GM12891 (cell line): ENCODE results near the gene RPP21. TPM values are rescaled to one million over a fixed set of nuclear protein-coding genes. Genes with fewer than 3 reads are reported as not detected.

Experiments used
- DNase-seq: peaks from one replicate; pipeline ENCODE4 v3.0.0; 2011; ENCODE audit warnings: low spot score; ENCODE audit not compliant: insufficient read length
- FAIRE-seq: peaks from 2 replicates; lab custom pipeline; 2011; peaks lifted over from hg19 to GRCh38; lab: Jason Lieb, UNC
- PAX5 ChIP-seq: IDR thresholded peaks from 2 replicates; pipeline ENCODE4 v1.6.1; 2011; ENCODE audit warnings: low read length, moderate library complexity, mild to moderate bottlenecking; ENCODE audit not compliant: insufficient read depth, severe bottlenecking
- POLR2A ChIP-seq: IDR thresholded peaks from 2 replicates; pipeline ENCODE4 v1.6.1; 2011; ENCODE audit warnings: low read depth, low read length, control low read depth
- POLR2AphosphoS5 ChIP-seq: IDR thresholded peaks from 2 replicates; pipeline ENCODE4 v1.6.1; 2011; ENCODE audit warnings: low read depth, low read length, control low read depth
- POU2F2 ChIP-seq: IDR thresholded peaks from 2 replicates; pipeline ENCODE4 v1.6.1; 2011; ENCODE audit warnings: low read depth, mild to moderate bottlenecking, control low read depth, low read length, moderate library complexity
- SPI1 ChIP-seq: IDR thresholded peaks from 2 replicates; pipeline ENCODE4 v1.6.1; 2011; ENCODE audit warnings: low read depth, low read length, control low read depth
- TAF1 ChIP-seq: IDR thresholded peaks from 2 replicates; pipeline ENCODE4 v1.6.1; 2011; ENCODE audit warnings: low read depth, low read length, control low read depth
- polyA plus RNA-seq: library from polyadenylated mRNA; unstranded; fragments of >200 nt; gene quantifications from one replicate; pipeline ENCODE4 v1.2.1, GENCODE V29; 2012; ENCODE audit warnings: low read depth, missing spikeins, inconsistent platforms; ENCODE audit not compliant: missing spikeins

RPP21 gene
- polyA plus RNA-seq = 46.8 TPM

DNA sequence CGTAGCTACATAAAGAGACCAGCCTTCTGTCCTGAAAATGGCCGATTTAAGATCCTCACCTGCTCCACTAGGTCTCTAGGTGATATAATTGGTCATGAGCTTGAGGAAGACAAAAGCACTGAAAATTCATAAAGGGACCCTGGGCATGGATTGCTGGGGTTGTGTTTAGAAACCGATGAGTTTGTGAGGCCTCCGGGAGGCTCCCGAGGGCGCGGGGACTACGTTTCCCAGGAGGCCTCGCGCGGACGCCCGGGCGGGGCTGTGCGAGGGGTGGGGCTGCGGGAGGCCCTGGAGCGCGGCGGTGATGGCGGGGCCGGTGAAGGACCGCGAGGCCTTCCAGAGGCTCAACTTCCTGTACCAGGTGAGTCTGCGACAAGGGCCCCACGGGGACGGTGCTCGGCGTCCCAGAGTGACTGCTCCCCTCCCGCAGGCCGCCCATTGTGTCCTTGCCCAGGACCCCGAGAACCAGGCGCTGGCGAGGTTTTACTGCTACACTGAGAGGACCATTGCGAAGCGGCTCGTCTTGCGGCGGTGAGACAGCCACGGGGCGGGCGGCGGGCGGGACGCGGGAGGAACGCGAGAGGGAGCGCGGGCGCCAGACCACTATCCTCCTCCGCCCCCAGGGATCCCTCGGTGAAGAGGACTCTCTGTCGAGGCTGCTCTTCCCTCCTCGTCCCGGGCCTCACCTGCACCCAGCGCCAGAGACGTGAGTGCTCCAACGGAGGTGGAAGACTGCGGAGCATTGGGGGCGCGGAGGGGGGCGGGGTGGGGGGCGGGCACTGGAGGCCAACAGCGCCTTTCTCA is at the start of gene RPP21:
RPP21 (plus strand) TSS at position 289 of the 804 bp plus-strand sequence; CDS start at position 305, 16 bp downstream.
- DNase-seq = peak; percentile 95
- peak; percentile 95 for FAIRE-seq
- TF ChIP-seq POLR2AphosphoS5 (peak; percentile 81; the same call in 1 of the 2 replicates), SPI1 (no peak), PAX5 (peak; percentile 39), TAF1 (peak; percentile 90), POLR2A (peak; percentile 95), POU2F2 (peak; percentile 74)

- no peak for TF ChIP-seq TAF1
- TF ChIP-seq POU2F2 = no peak
- no peak for TF ChIP-seq POLR2A
- TF ChIP-seq SPI1 = no peak
- TF ChIP-seq PAX5 = no peak
- TF ChIP-seq POLR2AphosphoS5 = no peak
- DNase-seq (no peak), FAIRE-seq (no peak)
Measured at GRCh38 chr6:30295837-30296236, 49.1 kb upstream of the RPP21 start.

DNA sequence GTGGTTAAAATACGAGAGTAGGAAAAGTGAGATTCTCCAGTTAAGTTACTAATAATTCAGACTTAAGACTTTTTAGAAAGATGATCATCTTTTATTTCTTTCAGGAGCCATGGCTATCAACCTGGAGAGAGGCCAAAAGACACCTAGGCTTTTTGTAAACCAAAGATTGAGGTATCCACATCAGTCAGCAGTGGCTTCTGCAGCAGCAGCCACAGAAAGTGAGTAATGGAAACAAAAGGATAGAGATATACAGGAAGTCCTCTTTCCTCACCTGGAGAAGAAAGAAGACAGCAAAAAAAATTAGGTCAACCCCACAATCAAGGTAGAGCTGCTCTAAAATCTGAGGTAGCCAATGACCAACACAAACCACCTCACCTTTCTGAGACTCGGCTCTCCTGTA is 41.0 kb upstream of the RPP21 start:
- no peak for DNase-seq
- TF ChIP-seq POLR2AphosphoS5 (no peak), PAX5 (no peak), POU2F2 (no peak), TAF1 (no peak), POLR2A (no peak), SPI1 (no peak)
- no peak for FAIRE-seq

DNA sequence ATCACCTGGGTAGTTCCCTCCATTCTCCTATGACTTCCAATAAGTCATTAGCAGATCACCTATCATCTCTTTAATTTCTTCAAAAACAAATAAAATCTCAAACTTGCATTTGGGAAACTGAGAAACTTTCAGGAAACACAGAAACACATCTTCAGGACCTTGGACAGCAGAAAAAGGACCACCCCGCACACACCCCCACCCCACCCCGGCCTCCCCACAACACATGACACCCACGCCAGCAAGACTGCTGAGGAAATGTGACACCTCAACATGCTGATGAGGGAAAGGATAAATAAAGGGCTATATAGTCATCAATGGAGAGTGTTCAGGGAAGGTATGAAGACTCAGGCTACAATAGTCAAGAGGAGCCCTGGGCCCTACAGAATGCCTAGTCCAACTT is 33.9 kb upstream of the RPP21 start:
- no peak for DNase-seq
- FAIRE-seq = no peak
- TF ChIP-seq POU2F2 (no peak), POLR2A (no peak), POLR2AphosphoS5 (no peak), TAF1 (no peak), SPI1 (no peak), PAX5 (no peak)

DNA sequence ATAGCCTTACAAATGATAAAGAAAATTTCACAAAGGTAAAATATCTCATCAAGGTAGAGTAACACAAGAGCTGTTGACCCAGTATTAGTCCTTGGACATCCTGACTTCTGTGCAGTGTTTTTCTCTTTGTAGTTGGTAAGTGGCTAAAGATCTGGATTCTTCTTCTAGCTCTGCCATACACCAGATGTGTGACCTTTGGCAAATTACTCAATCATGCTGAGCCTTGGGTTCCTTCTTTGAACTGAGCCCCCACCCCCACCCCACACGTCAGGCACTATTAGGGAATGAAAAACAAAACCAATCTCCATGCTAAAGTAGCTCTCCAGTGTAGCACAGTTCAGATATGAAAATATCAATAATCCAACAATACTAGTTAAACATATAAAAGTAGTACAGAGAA is 33.3 kb upstream of the RPP21 start:
- TF ChIP-seq SPI1 (no peak), PAX5 (no peak), TAF1 (no peak), POU2F2 (no peak), POLR2A (no peak), POLR2AphosphoS5 (no peak)
- no peak for DNase-seq
- FAIRE-seq = no peak

DNA sequence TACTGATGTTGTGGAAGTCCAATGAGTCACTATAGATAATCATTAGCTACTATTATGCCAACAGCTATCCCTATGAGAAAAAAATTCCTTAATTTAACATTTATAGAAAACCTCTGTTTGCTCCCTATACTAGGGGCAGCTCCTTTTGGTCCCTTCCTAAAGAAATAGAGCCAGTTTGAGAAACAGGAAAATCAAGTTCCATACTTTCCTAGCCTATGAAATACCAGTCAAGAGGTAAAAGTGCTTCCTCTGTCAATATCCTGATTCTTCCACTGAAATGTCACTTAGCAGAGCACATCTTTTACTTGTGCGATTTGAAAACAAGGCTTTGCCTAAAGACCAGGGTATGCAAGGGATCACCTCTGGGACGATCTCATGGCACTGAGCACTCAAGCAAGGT is 32.7 kb upstream of the RPP21 start:
- DNase-seq (no peak), FAIRE-seq (no peak)
- TF ChIP-seq TAF1 (no peak), SPI1 (no peak), PAX5 (no peak), POLR2A (no peak), POU2F2 (no peak), POLR2AphosphoS5 (no peak)

DNA sequence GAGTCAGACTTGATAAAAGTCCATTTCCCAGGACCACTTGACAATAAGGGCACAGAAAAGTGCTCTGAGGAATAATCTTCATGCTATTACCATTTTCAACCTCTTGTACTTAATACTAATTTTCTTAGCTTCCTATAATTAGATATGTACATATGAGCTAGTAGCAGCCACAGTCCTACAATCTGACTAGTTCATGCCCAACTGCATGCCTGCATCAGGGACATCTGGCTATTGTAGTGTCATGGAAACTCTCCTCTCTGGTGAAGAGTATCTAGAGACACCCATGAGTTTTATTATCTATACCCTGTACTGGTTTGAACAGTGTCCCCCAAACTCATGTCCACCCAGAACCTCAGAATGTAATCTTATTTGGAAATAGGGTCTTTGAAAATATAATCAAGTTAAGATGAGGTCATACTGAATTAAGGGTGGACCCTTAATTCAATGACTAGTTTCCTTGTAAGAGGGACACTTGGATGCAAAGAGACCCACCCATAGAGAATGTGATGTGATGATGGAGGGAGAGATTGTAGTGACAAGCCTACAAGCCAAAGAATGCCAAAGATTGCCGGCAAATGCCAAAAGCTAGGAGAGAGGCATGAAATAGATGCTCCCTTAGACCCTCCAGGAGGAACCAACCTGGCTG is 32.2 kb upstream of the RPP21 start:
- FAIRE-seq (no peak), DNase-seq (no peak)
- no peak for TF ChIP-seq POLR2A
- no peak for TF ChIP-seq POU2F2
- TF ChIP-seq TAF1 = no peak
- TF ChIP-seq SPI1 = no peak
- TF ChIP-seq PAX5 = no peak
- TF ChIP-seq POLR2AphosphoS5 = no peak

DNA sequence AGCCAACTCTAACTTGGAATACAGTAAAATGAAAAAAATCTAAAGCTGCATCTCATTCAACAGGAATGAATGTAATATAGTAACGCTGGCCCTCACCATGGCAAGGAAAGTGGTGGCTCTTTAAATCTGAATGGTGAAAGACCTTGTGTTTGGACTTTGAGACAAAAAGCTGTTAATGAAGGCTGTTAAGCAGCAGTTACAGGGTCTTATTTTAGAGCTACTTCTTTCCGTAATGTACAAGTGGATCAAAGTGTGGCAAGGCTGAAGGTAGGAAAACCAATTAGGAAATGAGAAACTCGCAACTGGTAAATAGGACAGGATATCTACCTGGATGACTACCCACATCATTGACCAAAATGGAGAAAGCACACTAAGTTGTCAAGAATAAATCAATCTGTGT is 29.8 kb upstream of the RPP21 start:
- TF ChIP-seq TAF1 (no peak), POLR2A (no peak), POLR2AphosphoS5 (no peak), POU2F2 (no peak), PAX5 (no peak), SPI1 (no peak)
- no peak for FAIRE-seq
- DNase-seq = no peak

DNA sequence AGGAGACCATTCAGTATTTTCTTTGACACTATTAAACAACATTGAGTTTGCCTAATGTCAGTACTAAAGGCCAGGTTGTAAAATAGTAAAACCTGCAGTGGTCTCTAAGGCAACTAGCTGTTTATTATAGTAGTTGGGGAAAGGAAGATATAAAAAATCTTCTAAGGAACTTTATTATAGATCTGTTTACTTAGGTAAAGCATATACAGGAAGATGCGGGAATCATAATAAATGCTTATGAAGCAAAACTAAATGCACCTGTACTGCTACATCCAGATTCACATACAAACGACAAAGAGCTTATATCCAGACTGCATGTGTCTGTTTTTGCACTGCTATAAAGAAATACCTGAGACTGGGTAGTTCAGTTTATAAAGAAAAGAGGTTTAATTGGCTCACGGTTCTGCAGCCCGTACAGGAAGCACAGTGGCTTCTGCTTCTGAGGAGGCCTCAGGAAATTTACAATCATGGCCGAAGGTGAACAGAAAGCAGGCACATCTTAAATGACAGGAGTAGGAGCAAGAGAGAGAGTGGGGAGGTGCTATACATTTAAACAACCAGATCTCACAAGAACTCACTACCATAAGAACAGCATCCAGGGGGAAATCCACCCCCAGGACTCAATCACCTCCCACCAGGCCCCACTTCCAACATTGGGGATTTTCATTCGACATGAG is 26.9 kb upstream of the RPP21 start:
- DNase-seq (no peak), FAIRE-seq (no peak)
- TF ChIP-seq POU2F2 (no peak), POLR2A (no peak), POLR2AphosphoS5 (no peak), TAF1 (no peak), SPI1 (no peak), PAX5 (no peak)
